HepG2 (cell line): ENCODE results near the gene E2F8. TPM values are rescaled to one million over a fixed set of nuclear protein-coding genes. Genes with fewer than 3 reads are reported as not detected.

Experiments
- ATAC-seq: fragments of 200-7000 bp; cut with Tn5 transposase; 3 replicates; pipeline ENCODE4 v1.9.1; 2020; ENCODE audit warnings: mild to moderate bottlenecking, moderate library complexity
- BruUV-seq: library from RNA; stranded (reverse); fragments of 400-500 nt; replicated peaks from 2 replicates; lab custom pipeline; 2021; lab: Mats Ljungman, UMichigan
- CTCF ChIA-PET: fragments of 300-600 bp; formaldehyde crosslinking; extraction: SDS; loops from one replicate; lab custom pipeline; 2021; ENCODE audit warnings: low total read pairs, inconsistent platforms, low intra/inter-chr PET ratio; lab: Yijun Ruan, JAX
- POLR2A ChIA-PET: fragments of 350-600 bp; sonication (Branson Sonifier 250); formaldehyde crosslinking; loops from one replicate; lab custom pipeline; 2020; ENCODE audit warnings: antibody characterized with exemption, inconsistent platforms; lab: Yijun Ruan, JAX
- DNase-seq: peaks from one replicate; pipeline ENCODE4 v3.0.0-alpha.2; 2015; ENCODE audit warnings: low spot score
- FAIRE-seq: peaks from 3 replicates; lab custom pipeline; 2011; peaks lifted over from hg19 to GRCh38; lab: Jason Lieb, UNC
- H2AFZ ChIP-seq: one replicate; pipeline ENCODE4 v1.6.1; 2011; ENCODE audit warnings: low read length, inconsistent platforms
- H3K27ac ChIP-seq: fragments of 300-600 bp; 3 replicates; pipeline ENCODE4 v1.8.0; 2011; ENCODE audit warnings: mixed run types, mild to moderate bottlenecking, mixed read lengths, low read length, inconsistent platforms; ENCODE audit not compliant: insufficient read depth; ENCODE audit errors: extremely low read length
- H3K27me3 ChIP-seq, 2 experiments: fragments of 200-600 bp in 1 of 2; 2 replicates in 1 of 2; 3 replicates in 1 of 2; pipeline versions ENCODE4 v1.6.0 to v1.8.0; 2011; ENCODE audit warnings: low read length in 2 of 2, mild to moderate bottlenecking in 2 of 2, moderate library complexity in 2 of 2, inconsistent platforms in 1 of 2; ENCODE audit not compliant: insufficient read depth in 2 of 2, control insufficient read depth in 1 of 2
- H3K36me3 ChIP-seq, 2 experiments: fragments of 200-600 bp in 1 of 2; replicated peaks in 1 of 2; 2 replicates in 1 of 2; 3 replicates in 1 of 2; pipeline versions ENCODE4 v1.5.1 to v1.8.0; 2011; ENCODE audit warnings: low read length in 2 of 2, inconsistent platforms in 1 of 2; ENCODE audit not compliant: insufficient read depth in 2 of 2, control insufficient read depth in 1 of 2
- H3K4me1 ChIP-seq: 2 replicates; pipeline ENCODE4 v1.5.1; 2012; ENCODE audit warnings: low read length, inconsistent platforms; ENCODE audit not compliant: insufficient read depth
- H3K4me2 ChIP-seq: 2 replicates; pipeline ENCODE4 v1.6.0; 2011; ENCODE audit warnings: low read depth, low read length, inconsistent platforms
- H3K4me3 ChIP-seq, 3 experiments: fragments of 200-600 bp in 1 of 3; sonication (generic), shearing (Covaris generic) in 1 of 3; replicated peaks in 1 of 3; 2 replicates each; pipeline ENCODE4 v1.5.1; 2011 to 2016; ENCODE audit warnings: low read length in 3 of 3, inconsistent platforms in 2 of 3, low read depth in 2 of 3, mild to moderate bottlenecking in 2 of 3, control low read depth in 1 of 3, mixed read lengths in 1 of 3; ENCODE audit not compliant: insufficient read depth in 1 of 3
- H3K79me2 ChIP-seq: one replicate; pipeline ENCODE4 v1.6.1; 2011; ENCODE audit warnings: low read length, inconsistent platforms; ENCODE audit not compliant: insufficient read depth
- H3K9ac ChIP-seq: 2 replicates; pipeline ENCODE4 v1.6.0; 2011; ENCODE audit warnings: mild to moderate bottlenecking, low read depth, low read length, inconsistent platforms; ENCODE audit not compliant: insufficient read depth
- H3K9me3 ChIP-seq: 2 replicates; pipeline ENCODE4 v1.5.1; 2012; ENCODE audit warnings: mild to moderate bottlenecking, low read length
- H4K20me1 ChIP-seq: 2 replicates; pipeline ENCODE4 v1.6.0; 2011; ENCODE audit warnings: inconsistent platforms, mild to moderate bottlenecking, low read length, moderate library complexity; ENCODE audit not compliant: insufficient read depth
- ARNT ChIP-seq: fragments of 450-650 bp; IDR thresholded peaks from 2 replicates; pipeline ENCODE4 v1.6.1; 2017
- ATF2 ChIP-seq: sonication (generic); formaldehyde crosslinking; IDR thresholded peaks from 2 replicates; pipeline ENCODE4 v1.4.0; 2020; ENCODE audit warnings: missing genetic modification reagents
- CAMTA2 ChIP-seq: sonication (generic); formaldehyde crosslinking; IDR thresholded peaks from 2 replicates; pipeline ENCODE4 v1.4.0; 2020; ENCODE audit warnings: mild to moderate bottlenecking, missing genetic modification reagents, borderline replicate concordance
- CREM ChIP-seq, 2 experiments: sonication (generic) in 1 of 2; formaldehyde crosslinking in 1 of 2; IDR thresholded peaks; 2 replicates each; pipeline versions ENCODE4 v1.4.0 to v1.6.1; 2016 to 2020; ENCODE audit warnings: antibody characterized with exemption in 1 of 2, mild to moderate bottlenecking in 1 of 2, missing genetic modification reagents in 1 of 2
- GATAD2A ChIP-seq: IDR thresholded peaks from 2 replicates; pipeline ENCODE4 v1.6.1; 2016
- HOXA3 ChIP-seq: sonication (generic); formaldehyde crosslinking; IDR thresholded peaks from 2 replicates; pipeline ENCODE4 v1.5.0; 2020; ENCODE audit warnings: missing genetic modification reagents
- JUNB ChIP-seq: sonication (generic); formaldehyde crosslinking; IDR thresholded peaks from 2 replicates; pipeline ENCODE4 v1.8.0; 2022; ENCODE audit warnings: missing genetic modification reagents, mild to moderate bottlenecking, borderline replicate concordance
- NFIB ChIP-seq: sonication (generic); formaldehyde crosslinking; IDR thresholded peaks from 2 replicates; pipeline ENCODE4 v1.9.0; 2021; ENCODE audit warnings: missing genetic modification reagents, mild to moderate bottlenecking, borderline replicate concordance
- ZBTB34 ChIP-seq: sonication (generic); formaldehyde crosslinking; IDR thresholded peaks from 2 replicates; pipeline ENCODE4 v1.8.0; 2022; ENCODE audit warnings: mild to moderate bottlenecking, missing genetic modification reagents
- ZNF253 ChIP-seq: sonication (generic); formaldehyde crosslinking; IDR thresholded peaks from 2 replicates; pipeline ENCODE4 v1.8.0; 2022; ENCODE audit warnings: mild to moderate bottlenecking, missing genetic modification reagents, borderline replicate concordance
- ZNF350 ChIP-seq: sonication (generic); formaldehyde crosslinking; IDR thresholded peaks from 2 replicates; pipeline ENCODE4 v1.4.0; 2020; ENCODE audit warnings: mild to moderate bottlenecking, low read depth, missing genetic modification reagents, borderline replicate concordance
- ZNF543 ChIP-seq: sonication (generic); formaldehyde crosslinking; IDR thresholded peaks from 2 replicates; pipeline ENCODE4 v1.4.0; 2020; ENCODE audit warnings: mild to moderate bottlenecking, missing genetic modification reagents
- ZNF567 ChIP-seq: sonication (generic); formaldehyde crosslinking; IDR thresholded peaks from 2 replicates; pipeline ENCODE4 v1.8.1; 2023; ENCODE audit warnings: mild to moderate bottlenecking, missing genetic modification reagents, borderline replicate concordance
- ZNF704 ChIP-seq: sonication (generic); formaldehyde crosslinking; IDR thresholded peaks from 2 replicates; pipeline ENCODE4 v1.8.1; 2023; ENCODE audit warnings: mild to moderate bottlenecking, inconsistent platforms, moderate library complexity, missing genetic modification reagents, borderline replicate concordance
- ZNF724P ChIP-seq: sonication (generic); formaldehyde crosslinking; IDR thresholded peaks from 2 replicates; pipeline ENCODE4 v1.8.0; 2022; ENCODE audit warnings: missing genetic modification reagents, borderline replicate concordance
- ZNF75D ChIP-seq: sonication (generic); formaldehyde crosslinking; IDR thresholded peaks from 2 replicates; pipeline ENCODE4 v1.8.1; 2023; ENCODE audit warnings: missing genetic modification reagents, mild to moderate bottlenecking, borderline replicate concordance
- WGBS: methylation state at CpG from one replicate; pipeline ENCODE4 v1.1.6; 2017; ENCODE audit warnings: low lambda C conversion rate; 5-methylcytosine and 5-hydroxymethylcytosine counted together
- in situ Hi-C: cut with HindIII; loops from 2 replicates; pipeline ENCODE4 v1.10.0; 2017; ENCODE audit warnings: low pct_unique_long_range_greater_than_20kb; ENCODE audit not compliant: extremely low pct_ligation_motif_present
- intact Hi-C: fragments of 100-400 bp; cut with micrococcal nuclease; formaldehyde crosslinking; loops from one replicate; pipeline ENCODE4 v1.10.0; 2022; ENCODE audit not compliant: unreplicated experiment
- polyA plus RNA-seq, 8 experiments: library from polyadenylated mRNA; depleted of rRNA in 3 of 8; stranded (reverse) in 7 of 8; unstranded in 1 of 8; fragments of >200 nt; fragmentation: Illumina TruSeq in 4 of 8; extraction: Trizol in 4 of 8; gene quantifications; 2 replicates each; pipeline versions ENCODE4 v1.2.1 to v1.2.3, GENCODE V29; 2011 to 2016; ENCODE audit warnings: low read depth in 4 of 8, missing spikeins in 1 of 8, mixed read lengths in 1 of 8; ENCODE audit not compliant: insufficient read depth in 1 of 8
- total RNA-seq, 5 experiments: library from RNA; depleted of rRNA; stranded (reverse); fragments of >200 nt; fragmentation: Illumina TruSeq; extraction: Trizol; gene quantifications; 2 replicates each; pipeline ENCODE4 v1.2.3, GENCODE V29; 2016; ENCODE audit warnings: low read depth in 1 of 5
- TF ChIP-seq, protein P1 (sequence below): sonication (generic); formaldehyde crosslinking; IDR thresholded peaks from 2 replicates; pipeline ENCODE4 v1.5.1; 2020; ENCODE audit warnings: mild to moderate bottlenecking, moderate library complexity, missing genetic modification reagents
- TF ChIP-seq, protein P2 (sequence below): IDR thresholded peaks from 2 replicates; pipeline ENCODE4 v1.6.1; 2016; ENCODE audit warnings: missing biosample characterization, missing genetic modification reagents, low read depth

The E2F8 gene
- total and polyA plus RNA-seq, 2 of the 13 experiments (the other 11 are each of a cell fraction or from before 2014, with no cell fraction given) = 3.3 to 8.9 TPM

DNA sequence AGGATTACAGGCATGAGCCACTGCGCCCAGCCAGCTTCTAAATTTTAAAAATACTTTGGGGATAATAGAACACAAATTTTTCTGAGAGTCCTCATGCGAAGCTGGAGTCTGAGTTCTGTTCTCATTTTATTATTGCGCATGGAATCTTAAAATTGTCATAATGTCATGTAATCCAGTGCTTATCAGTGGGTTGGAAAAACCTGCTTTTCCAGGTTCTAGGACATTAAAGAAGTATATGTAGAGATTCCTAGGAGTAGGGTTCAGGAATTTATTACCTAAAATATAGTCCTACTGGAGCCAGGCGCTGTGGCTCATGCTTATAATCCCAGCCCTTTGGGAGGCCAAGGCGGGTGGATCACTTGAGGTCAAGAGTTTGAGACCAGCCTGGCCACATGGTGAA is 4.6 kb upstream of the E2F8 start:
- ATAC-seq (no peak), DNase-seq (no peak), FAIRE-seq (no peak)
- 62% methylated on average over 5 of the region's 5 CpGs for WGBS
- BruUV-seq = no TSS peak
- Histone ChIP-seq H3K27me3 (no peaks in the 10 kb centered on the region; a peak in 1 of 5 replicates), H3K9me3 (no peaks in the 10 kb centered on the region), H2AFZ (no peak overlapping the region), H3K36me3 (no peaks in the 10 kb centered on the region), H3K27ac (no peak overlapping the region), H3K9ac (no peak overlapping the region), H3K4me1 (peaks cover 25% of the 10 kb centered on the region), H3K79me2 (no peaks in the 10 kb centered on the region), H3K4me2 (no peak overlapping the region), H3K4me3 (no peak overlapping the region), H4K20me1 (no peaks in the 10 kb centered on the region)
- POLR2A ChIA-PET = no interaction called here
- in situ Hi-C loops (no loop called here), intact Hi-C loops (no loop called here)
- TF ChIP-seq GATAD2A (CRISPR knock-in tag) = no peak
- no peak for TF ChIP-seq ZNF724P (CRISPR knock-in tag)
- no peak for TF ChIP-seq ZNF350
- no peak for TF ChIP-seq ZNF75D
- TF ChIP-seq JUNB (CRISPR knock-in tag) = no peak
- TF ChIP-seq ATF2 (CRISPR knock-in tag) = no peak
- TF ChIP-seq CAMTA2 = no peak
- no peak for TF ChIP-seq ZBTB34 (CRISPR knock-in tag)
- no peak for TF ChIP-seq ZNF543
- no peak for TF ChIP-seq ZNF567 (CRISPR knock-in tag)
- TF ChIP-seq HOXA3 (CRISPR knock-in tag) = no peak
- TF ChIP-seq, protein P1, sequence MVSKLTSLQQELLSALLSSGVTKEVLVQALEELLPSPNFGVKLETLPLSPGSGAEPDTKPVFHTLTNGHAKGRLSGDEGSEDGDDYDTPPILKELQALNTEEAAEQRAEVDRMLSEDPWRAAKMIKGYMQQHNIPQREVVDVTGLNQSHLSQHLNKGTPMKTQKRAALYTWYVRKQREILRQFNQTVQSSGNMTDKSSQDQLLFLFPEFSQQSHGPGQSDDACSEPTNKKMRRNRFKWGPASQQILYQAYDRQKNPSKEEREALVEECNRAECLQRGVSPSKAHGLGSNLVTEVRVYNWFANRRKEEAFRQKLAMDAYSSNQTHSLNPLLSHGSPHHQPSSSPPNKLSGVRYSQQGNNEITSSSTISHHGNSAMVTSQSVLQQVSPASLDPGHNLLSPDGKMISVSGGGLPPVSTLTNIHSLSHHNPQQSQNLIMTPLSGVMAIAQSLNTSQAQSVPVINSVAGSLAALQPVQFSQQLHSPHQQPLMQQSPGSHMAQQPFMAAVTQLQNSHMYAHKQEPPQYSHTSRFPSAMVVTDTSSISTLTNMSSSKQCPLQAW (CRISPR knock-in tag) = no peak
- no peak for TF ChIP-seq CREM (IDR thresholded peaks at IDR 0.05)
- no peak for TF ChIP-seq CREM (CRISPR knock-in tag; IDR thresholded peaks at IDR 0.05)
- TF ChIP-seq ARNT = no peak
- no peak for TF ChIP-seq NFIB (CRISPR knock-in tag)
- TF ChIP-seq, protein P2, sequence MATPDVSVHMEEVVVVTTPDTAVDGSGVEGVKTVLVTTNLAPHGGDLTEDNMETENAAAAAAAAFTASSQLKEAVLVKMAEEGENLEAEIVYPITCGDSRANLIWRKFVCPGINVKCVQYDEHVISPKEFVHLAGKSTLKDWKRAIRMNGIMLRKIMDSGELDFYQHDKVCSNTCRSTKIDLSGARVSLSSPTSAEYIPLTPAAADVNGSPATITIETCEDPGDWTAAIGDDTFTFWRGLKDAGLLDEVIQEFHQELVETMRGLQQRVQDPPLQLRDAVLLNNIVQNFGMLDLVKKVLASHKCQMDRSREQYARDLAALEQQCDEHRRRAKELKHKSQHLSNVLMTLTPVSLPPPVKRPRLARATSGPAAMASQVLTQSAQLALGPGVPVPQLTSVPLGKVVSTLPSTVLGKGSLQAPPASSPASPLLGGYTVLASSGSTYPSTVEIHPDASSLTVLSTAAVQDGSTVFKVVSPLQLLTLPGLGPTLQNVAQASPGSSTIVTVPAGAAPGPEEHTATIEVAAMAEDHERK (CRISPR knock-in tag) = no peak
- no peak for TF ChIP-seq ZNF704 (CRISPR knock-in tag)
- no peak for TF ChIP-seq ZNF253
- CTCF ChIA-PET = no interaction called here
